Subcutaneous adipose tissue (tissue), 4 donors: ENCODE results near the gene AK2. TPM values are rescaled to one million over a fixed set of nuclear protein-coding genes. Genes with fewer than 3 reads are reported as not detected.

Experiments
- total RNA-seq, 4 donors: library from RNA; depleted of rRNA; stranded (reverse); fragments of >200 nt; gene quantifications; one replicate each; pipeline ENCODE4 v1.1.0, GENCODE V29; 2016
- TF ChIP-seq, protein P1 (sequence below): fragments of 450-650 bp; IDR thresholded peaks from one replicate; pipeline ENCODE4 v1.5.1; 2016; ENCODE audit warnings: low read depth, mild to moderate bottlenecking, control low read depth, antibody characterized with exemption, moderate library complexity

The AK2 gene
- total RNA-seq, 4 donors from 2014 or later: 101 to 251 (median 194) TPM

DNA sequence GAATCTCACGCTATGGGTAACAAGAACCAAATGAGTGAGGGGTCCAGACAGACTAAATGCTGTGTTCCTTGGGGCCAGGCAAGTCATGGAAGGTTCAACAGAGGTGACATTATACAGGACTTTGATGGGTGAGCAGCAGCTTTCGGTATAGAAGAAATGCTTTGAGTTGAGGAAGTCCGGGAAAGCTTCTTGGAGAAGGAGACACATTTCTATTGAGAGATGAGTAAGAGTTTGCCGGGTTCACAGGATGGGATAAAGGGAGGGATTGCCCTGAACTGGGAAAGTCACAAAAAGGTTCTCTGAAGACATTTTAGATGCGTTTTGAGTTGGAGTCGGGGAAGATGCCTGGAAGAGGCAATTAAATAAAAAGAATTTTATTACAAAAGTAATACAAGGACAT, 43.7 kb upstream of the AK2 start:
- TF ChIP-seq, protein P1, sequence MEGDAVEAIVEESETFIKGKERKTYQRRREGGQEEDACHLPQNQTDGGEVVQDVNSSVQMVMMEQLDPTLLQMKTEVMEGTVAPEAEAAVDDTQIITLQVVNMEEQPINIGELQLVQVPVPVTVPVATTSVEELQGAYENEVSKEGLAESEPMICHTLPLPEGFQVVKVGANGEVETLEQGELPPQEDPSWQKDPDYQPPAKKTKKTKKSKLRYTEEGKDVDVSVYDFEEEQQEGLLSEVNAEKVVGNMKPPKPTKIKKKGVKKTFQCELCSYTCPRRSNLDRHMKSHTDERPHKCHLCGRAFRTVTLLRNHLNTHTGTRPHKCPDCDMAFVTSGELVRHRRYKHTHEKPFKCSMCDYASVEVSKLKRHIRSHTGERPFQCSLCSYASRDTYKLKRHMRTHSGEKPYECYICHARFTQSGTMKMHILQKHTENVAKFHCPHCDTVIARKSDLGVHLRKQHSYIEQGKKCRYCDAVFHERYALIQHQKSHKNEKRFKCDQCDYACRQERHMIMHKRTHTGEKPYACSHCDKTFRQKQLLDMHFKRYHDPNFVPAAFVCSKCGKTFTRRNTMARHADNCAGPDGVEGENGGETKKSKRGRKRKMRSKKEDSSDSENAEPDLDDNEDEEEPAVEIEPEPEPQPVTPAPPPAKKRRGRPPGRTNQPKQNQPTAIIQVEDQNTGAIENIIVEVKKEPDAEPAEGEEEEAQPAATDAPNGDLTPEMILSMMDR: no peak

DNA sequence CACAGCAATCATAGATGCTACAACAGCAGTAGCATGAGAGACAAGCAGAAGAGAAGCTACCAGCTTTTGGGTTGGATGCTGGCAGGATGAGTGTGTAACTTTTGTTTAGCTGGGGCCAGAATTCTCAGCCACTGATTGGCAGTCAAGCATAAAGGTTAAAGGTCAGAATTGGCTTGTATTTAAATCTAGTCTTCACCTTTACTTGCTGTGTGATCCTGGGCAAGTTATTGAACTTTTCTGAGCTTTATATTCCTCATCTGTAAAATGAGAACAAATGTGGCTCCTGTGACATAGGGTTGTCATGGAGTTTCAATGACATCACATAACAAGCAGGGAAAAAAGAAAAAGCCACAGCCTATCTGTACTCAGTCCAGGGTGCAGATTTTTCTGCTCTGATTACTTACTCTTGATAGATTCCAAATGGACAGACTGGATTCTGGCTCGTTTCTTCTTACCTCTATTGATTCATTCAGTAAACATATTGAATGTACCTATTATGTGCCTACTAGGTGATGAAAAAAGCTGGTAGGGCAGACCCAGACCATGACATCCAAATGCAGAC, 41.4 kb upstream of the AK2 start:
- TF ChIP-seq, protein P1: no peak

- TF ChIP-seq, protein P1: no peak
Measured at GRCh38 chr1:33074193-33074945, 37.7 kb upstream of the AK2 start.

DNA sequence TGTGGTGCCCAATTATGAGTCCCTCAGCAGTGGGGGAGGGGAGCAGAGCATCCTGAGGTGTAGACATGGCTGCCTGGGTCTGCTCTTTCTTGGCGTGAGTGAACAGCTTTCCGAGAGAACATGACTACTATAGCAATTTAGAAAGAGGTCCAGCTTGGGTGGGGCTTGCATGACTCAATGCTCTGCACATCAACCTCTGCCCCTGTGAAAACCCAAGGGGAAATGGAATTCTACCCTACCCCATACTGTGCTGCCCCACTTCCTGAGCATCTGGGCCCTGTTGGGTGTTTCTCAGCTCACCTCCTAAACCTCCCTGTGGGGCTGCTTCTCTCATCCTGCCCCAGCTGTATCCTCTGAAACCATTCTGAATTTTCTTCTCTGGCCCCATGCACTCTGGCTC, 36.0 kb upstream of the AK2 start:
- TF ChIP-seq, protein P1: no peak

DNA sequence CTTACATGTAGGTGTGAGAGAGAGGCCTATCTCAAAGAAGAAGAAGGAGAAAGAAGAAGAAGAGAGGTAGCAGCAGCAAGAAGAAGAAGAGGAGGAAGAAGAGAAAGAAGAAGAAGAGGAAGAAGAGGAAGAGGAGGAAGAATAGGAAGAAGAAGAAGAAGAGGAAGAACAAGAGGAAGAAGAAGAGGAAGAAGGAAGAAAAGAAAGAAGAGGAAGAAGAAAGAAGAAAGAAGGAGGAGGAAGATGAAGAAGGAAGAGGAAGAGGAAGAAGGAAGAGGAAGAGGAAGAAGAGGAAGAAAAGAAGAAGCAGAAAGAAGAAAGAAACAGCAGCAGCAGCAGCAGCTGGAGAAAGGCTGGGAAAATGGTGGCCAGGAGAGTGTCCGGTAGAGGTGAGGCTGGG, 33.9 kb upstream of the AK2 start:
- TF ChIP-seq, protein P1: no peak

GRCh38 chr1:33065301-33065700, 28.6 kb upstream of the AK2 start:
- TF ChIP-seq, protein P1: no peak

DNA sequence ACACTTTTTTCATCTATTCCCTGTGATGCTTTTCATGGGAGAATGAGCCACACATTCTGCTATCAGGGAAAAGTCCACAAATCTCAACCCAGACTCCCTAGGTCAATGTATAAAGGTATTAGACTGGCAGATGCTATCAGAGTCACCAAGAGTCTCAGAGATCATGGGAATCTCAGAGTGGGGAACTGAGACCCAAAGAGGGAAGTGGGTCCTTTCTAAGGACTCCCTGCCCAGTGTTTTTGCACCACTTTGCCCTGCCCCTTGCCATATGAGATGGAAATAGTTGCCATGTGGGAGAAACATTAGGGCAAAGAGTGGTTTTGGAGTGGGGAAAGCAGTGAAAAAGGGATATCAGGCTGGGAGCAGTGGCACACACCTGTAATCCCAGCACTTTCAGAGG, 25.2 kb upstream of the AK2 start:
- TF ChIP-seq, protein P1: no peak
